Endodermal cell (in vitro differentiated cells): ENCODE measurements around the gene ACAT2. TPM values are rescaled to one million over a fixed set of nuclear protein-coding genes. Genes with fewer than 3 reads are reported as not detected.

Experiments used
- DNase-seq: peaks from one replicate; pipeline ENCODE4 v3.0.0-alpha.2; 2017
- H3K27ac ChIP-seq: 2 replicates; pipeline ENCODE4 v1.5.1; 2013; ENCODE audit warnings: mild to moderate bottlenecking, low read depth, low read length, moderate library complexity
- H3K27me3 ChIP-seq: 2 replicates; pipeline ENCODE4 v1.6.1; 2013; ENCODE audit warnings: mild to moderate bottlenecking, low read length, moderate library complexity; ENCODE audit not compliant: insufficient read depth, control insufficient read depth, poor library complexity, severe bottlenecking
- H3K36me3 ChIP-seq: 2 replicates; pipeline ENCODE4 v1.7.0; 2013; ENCODE audit warnings: mild to moderate bottlenecking, low read length, moderate library complexity; ENCODE audit not compliant: control insufficient read depth, insufficient read depth
- H3K4me1 ChIP-seq: one replicate; pipeline ENCODE4 v1.7.0; 2013; ENCODE audit warnings: low read length; ENCODE audit not compliant: control insufficient read depth, insufficient read depth
- H3K4me3 ChIP-seq: 2 replicates; pipeline ENCODE4 v1.5.1; 2013; ENCODE audit warnings: mild to moderate bottlenecking, low read length, moderate library complexity
- H3K9ac ChIP-seq: 2 replicates; pipeline ENCODE4 v1.6.1; 2013; ENCODE audit warnings: mild to moderate bottlenecking, low read length, moderate library complexity; ENCODE audit not compliant: poor library complexity, severe bottlenecking; ENCODE audit errors: extremely low read depth
- H3K9me3 ChIP-seq: 2 replicates; pipeline ENCODE4 v1.6.1; 2013; ENCODE audit warnings: mild to moderate bottlenecking, low read length, moderate library complexity; ENCODE audit not compliant: control insufficient read depth
- H3K27ac Mint-ChIP-seq: 2 replicates; pipeline ENCODE4 v1.8.0; 2020; ENCODE audit warnings: mixed read lengths
- H3K27me3 Mint-ChIP-seq: 2 replicates; pipeline ENCODE4 v1.8.0; 2021; ENCODE audit warnings: mild to moderate bottlenecking, mixed read lengths; ENCODE audit not compliant: insufficient read depth
- H3K36me3 Mint-ChIP-seq: 2 replicates; pipeline ENCODE4 v1.8.0; 2020; ENCODE audit warnings: low read depth, mixed read lengths
- H3K4me1 Mint-ChIP-seq: 2 replicates; pipeline ENCODE4 v1.8.0; 2020; ENCODE audit warnings: mixed read lengths
- H3K4me3 Mint-ChIP-seq: 2 replicates; pipeline ENCODE4 v1.8.0; 2020; ENCODE audit warnings: mild to moderate bottlenecking, moderate library complexity, mixed read lengths
- H3K9me3 Mint-ChIP-seq: 2 replicates; pipeline ENCODE4 v1.8.0; 2020; ENCODE audit warnings: mild to moderate bottlenecking, mixed read lengths
- WGBS, 2 experiments: methylation state at CpG; one replicate each; pipeline versions ENCODE4 v1.1.5 to v1.1.7; 2013; ENCODE audit warnings: missing lambda C conversion rate in 2 of 2, mixed read lengths in 1 of 2; ENCODE audit not compliant: insufficient coverage in 1 of 2, insufficient read length in 1 of 2; 5-methylcytosine and 5-hydroxymethylcytosine counted together
- total RNA-seq, 2 donors: library from RNA; stranded (reverse); fragmentation: NEBNext Ultra II Directional in 1 of 2; extraction: Animal tissue kit (Norgen Biotek cat#: 25700) in 1 of 2; gene quantifications; 2 replicates in 1 of 2; 3 replicates in 1 of 2; pipeline ENCODE4 v1.2.1, GENCODE V29; 2021
- TF ChIP-seq, protein P1 (sequence below): fragments of 200-600 bp; sonication (generic); conservative IDR thresholded peaks from 2 replicates; pipeline ENCODE4 v1.5.0; 2021; ENCODE audit warnings: antibody characterized with exemption, mild to moderate bottlenecking

ACAT2 gene
- total RNA-seq, 2 donors from 2014 or later, result 108 to 147 TPM

DNA sequence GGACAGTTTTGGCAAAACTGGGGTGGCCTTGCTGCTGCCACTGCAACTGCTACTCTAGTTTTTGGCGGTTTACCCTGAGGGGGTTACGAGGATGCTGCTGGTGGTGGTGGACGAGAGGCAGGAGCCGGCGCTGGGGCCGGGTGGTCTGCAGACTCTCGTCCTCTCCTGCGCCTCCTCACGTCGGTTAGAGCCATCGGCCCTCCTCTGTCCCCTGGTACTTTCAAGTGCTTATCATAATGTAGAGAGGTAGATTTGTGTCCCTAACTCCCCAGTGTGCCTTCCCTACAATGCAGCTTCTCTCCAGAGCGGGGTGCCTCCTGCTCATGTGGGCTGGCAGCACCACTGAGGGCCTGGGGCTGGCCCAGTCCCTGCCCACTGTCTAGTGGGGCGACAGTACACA, 64.2 kb downstream of the ACAT2 start:
- no peaks in the 10 kb centered on the region for H3K9me3 Mint-ChIP-seq
- no peak overlapping the region for H3K4me3 ChIP-seq
- H3K36me3 Mint-ChIP-seq, result no peaks in the 10 kb centered on the region
- DNase-seq, result no peak
- peaks cover 9% of the 10 kb centered on the region for H3K4me1 Mint-ChIP-seq
- no peaks in the 10 kb centered on the region for H3K36me3 ChIP-seq
- no peak overlapping the region for H3K4me3 Mint-ChIP-seq
- H3K27ac Mint-ChIP-seq, result no peak overlapping the region
- no peak overlapping the region for H3K9ac ChIP-seq
- TF ChIP-seq, protein P1, sequence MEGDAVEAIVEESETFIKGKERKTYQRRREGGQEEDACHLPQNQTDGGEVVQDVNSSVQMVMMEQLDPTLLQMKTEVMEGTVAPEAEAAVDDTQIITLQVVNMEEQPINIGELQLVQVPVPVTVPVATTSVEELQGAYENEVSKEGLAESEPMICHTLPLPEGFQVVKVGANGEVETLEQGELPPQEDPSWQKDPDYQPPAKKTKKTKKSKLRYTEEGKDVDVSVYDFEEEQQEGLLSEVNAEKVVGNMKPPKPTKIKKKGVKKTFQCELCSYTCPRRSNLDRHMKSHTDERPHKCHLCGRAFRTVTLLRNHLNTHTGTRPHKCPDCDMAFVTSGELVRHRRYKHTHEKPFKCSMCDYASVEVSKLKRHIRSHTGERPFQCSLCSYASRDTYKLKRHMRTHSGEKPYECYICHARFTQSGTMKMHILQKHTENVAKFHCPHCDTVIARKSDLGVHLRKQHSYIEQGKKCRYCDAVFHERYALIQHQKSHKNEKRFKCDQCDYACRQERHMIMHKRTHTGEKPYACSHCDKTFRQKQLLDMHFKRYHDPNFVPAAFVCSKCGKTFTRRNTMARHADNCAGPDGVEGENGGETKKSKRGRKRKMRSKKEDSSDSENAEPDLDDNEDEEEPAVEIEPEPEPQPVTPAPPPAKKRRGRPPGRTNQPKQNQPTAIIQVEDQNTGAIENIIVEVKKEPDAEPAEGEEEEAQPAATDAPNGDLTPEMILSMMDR, result no peak
- H3K4me1 ChIP-seq, result peaks cover 6% of the 10 kb centered on the region
- 96 to 100% methylated on average over 2 to 13 of the region's 13 CpGs for WGBS, 2 experiments
- peaks cover under 1% of the 10 kb centered on the region for H3K27me3 Mint-ChIP-seq
- H3K27me3 ChIP-seq, result no peaks in the 10 kb centered on the region
- no peak overlapping the region for H3K27ac ChIP-seq
- no peaks in the 10 kb centered on the region for H3K9me3 ChIP-seq

DNA sequence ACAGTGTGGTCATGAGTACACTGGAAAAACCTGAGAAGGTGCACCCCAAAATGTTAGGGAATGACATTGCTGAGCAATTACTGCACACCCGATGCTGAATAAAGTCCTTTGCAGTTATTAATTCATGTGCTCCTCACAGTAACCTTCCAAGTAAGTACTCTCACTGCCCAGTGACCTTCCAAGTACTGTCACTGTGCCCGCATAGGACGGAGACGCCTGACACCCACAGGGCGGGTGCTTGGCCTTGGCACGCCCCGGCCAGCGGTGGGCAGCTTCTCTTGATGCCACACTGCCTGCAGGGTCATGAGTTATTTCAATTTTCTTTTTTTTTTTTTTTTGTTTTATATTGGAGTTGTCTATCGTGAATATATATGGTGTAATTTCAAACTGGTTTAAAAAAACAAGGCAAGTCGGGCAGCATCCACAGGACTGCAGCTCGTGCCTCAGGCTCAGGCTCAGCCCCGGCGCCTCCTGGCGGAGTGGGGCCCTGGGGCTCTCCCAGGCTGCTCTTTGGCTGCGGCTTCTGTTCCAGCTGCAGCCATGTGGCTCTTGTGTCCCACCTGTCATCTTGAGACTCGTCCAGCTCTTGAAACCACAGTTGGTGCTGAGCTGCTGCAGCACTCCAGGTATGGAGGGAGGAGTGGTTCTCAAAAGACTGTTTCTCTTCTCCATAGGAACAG, 65.3 kb downstream of the ACAT2 start:
- Mint-ChIP-seq H3K4me3 (no peak overlapping the region), H3K36me3 (no peaks in the 10 kb centered on the region), H3K27me3 (peaks cover 2% of the 10 kb centered on the region), H3K9me3 (no peaks in the 10 kb centered on the region), H3K4me1 (peaks cover 17% of the 10 kb centered on the region), H3K27ac (no peak overlapping the region)
- no peak for DNase-seq
- H3K4me3 ChIP-seq, result no peak overlapping the region
- H3K27ac ChIP-seq, result no peak overlapping the region
- 96% methylated on average over 16 of the region's 16 CpGs; no CpG with 5 or more reads in 1 of the 2 experiments for WGBS, 2 experiments
- peaks cover 6% of the 10 kb centered on the region for H3K4me1 ChIP-seq
- TF ChIP-seq, protein P1, result no peak
- H3K9ac ChIP-seq, result no peak overlapping the region
- H3K27me3 ChIP-seq, result no peaks in the 10 kb centered on the region
- H3K9me3 ChIP-seq, result no peaks in the 10 kb centered on the region
- no peaks in the 10 kb centered on the region for H3K36me3 ChIP-seq

- Histone ChIP-seq H3K27me3 (no peaks in the 10 kb centered on the region), H3K27ac (no peak overlapping the region), H3K9me3 (no peaks in the 10 kb centered on the region), H3K4me1 (peaks cover 6% of the 10 kb centered on the region), H3K4me3 (no peak overlapping the region), H3K36me3 (no peaks in the 10 kb centered on the region), H3K9ac (no peak overlapping the region)
- H3K9me3 Mint-ChIP-seq, result no peaks in the 10 kb centered on the region
- H3K36me3 Mint-ChIP-seq, result no peaks in the 10 kb centered on the region
- peaks cover 2% of the 10 kb centered on the region for H3K27me3 Mint-ChIP-seq
- no peak for DNase-seq
- WGBS, 2 experiments, result 80 to 87% methylated on average over 3 to 6 of the region's 7 CpGs
- H3K4me1 Mint-ChIP-seq, result peaks cover 17% of the 10 kb centered on the region
- no peak overlapping the region for H3K4me3 Mint-ChIP-seq
- no peak overlapping the region for H3K27ac Mint-ChIP-seq
- TF ChIP-seq, protein P1, result no peak
Observed at GRCh38 chr6:159828074-159828473, 66.2 kb downstream of the ACAT2 start.

Other genes with a start within 250 kb of the ACAT2 start
- gene SOD2, start 68.8 kb upstream of the ACAT2 start, total RNA-seq, result 10 to 100 TPM; 64.3 to 88.8 TPM
- 100 to 1,000 TPM; 112 to 119 TPM for gene WTAP, start 34.5 kb upstream of the ACAT2 start, total RNA-seq
- gene TCP1, start 27.6 kb downstream of the ACAT2 start, total RNA-seq, result 100 to 1,000 TPM; 241 to 246 TPM
- 10 to 100 TPM; 46.7 to 56.9 TPM for gene MRPL18, start 28.4 kb downstream of the ACAT2 start, total RNA-seq
- not detected for gene PNLDC1, start 38.2 kb downstream of the ACAT2 start, total RNA-seq
- not detected for gene MAS1, start 128.9 kb downstream of the ACAT2 start, total RNA-seq
- gene IGF2R, start 207.0 kb downstream of the ACAT2 start, total RNA-seq, result 100 to 1,000 TPM; 103 to 130 TPM